Rectal smooth muscle tissue (tissue), 1 donor: ENCODE results near the gene PERCC1.
"Not testable (repeated sequence)": the region's sequence is repeated elsewhere in the genome, so short reads cannot be mapped to it uniquely, and the experiment has no call there.

Experiments
- H3K27ac ChIP-seq: one replicate; pipeline ENCODE4 v1.7.0; 2013; ENCODE audit warnings: low read depth, low read length, inconsistent platforms
- H3K27me3 ChIP-seq: one replicate; pipeline ENCODE4 v1.7.0; 2013; ENCODE audit warnings: low read length; ENCODE audit not compliant: control insufficient read depth, insufficient read depth
- H3K36me3 ChIP-seq: one replicate; pipeline ENCODE4 v1.7.0; 2013; ENCODE audit warnings: low read length; ENCODE audit not compliant: control insufficient read depth, insufficient read depth
- H3K4me1 ChIP-seq: one replicate; pipeline ENCODE4 v1.7.0; 2013; ENCODE audit warnings: low read length; ENCODE audit not compliant: control insufficient read depth, insufficient read depth
- H3K4me3 ChIP-seq: one replicate; pipeline ENCODE4 v1.7.0; 2013; ENCODE audit warnings: low read length
- H3K9ac ChIP-seq: one replicate; pipeline ENCODE4 v1.7.0; 2013; ENCODE audit warnings: low read length

PERCC1 gene

GRCh38 chr16:1460602-1461138 is 29.8 kb downstream of the PERCC1 start:
- H3K4me1 ChIP-seq = peaks cover 7% of the 10 kb centered on the region
- peak overlapping the region; percentile 84 for H3K27ac ChIP-seq
- H3K36me3 ChIP-seq = peaks cover 16% of the 10 kb centered on the region
- no peaks in the 10 kb centered on the region for H3K27me3 ChIP-seq
- H3K4me3 ChIP-seq = no peak overlapping the region
- H3K9ac ChIP-seq = no peak overlapping the region

DNA sequence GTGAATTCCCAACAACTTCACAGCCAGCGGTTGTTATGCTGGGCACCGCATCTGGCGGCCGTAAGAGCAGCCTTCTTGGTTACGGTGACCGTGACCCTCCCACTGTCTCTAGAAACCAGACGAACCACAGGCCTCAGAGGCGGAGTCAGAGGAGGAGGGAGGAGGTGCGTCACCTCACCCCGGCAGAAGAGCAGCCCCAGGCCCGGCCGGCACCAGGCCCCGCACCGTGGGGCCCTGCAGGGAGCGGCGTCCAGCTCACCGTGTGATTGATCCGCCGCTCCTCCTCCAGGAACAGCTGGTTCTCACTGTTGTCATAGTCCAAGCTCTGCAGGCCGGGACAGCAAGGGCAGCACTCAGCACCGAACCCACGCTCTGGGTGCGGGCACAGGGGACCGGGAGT is 30.3 kb downstream of the PERCC1 start:
- Histone ChIP-seq H3K27ac (peak overlapping the region; percentile 84), H3K9ac (no peak overlapping the region), H3K4me1 (peaks cover 7% of the 10 kb centered on the region), H3K27me3 (no peaks in the 10 kb centered on the region), H3K36me3 (peaks cover 13% of the 10 kb centered on the region), H3K4me3 (peak overlapping the region; percentile 9)

DNA sequence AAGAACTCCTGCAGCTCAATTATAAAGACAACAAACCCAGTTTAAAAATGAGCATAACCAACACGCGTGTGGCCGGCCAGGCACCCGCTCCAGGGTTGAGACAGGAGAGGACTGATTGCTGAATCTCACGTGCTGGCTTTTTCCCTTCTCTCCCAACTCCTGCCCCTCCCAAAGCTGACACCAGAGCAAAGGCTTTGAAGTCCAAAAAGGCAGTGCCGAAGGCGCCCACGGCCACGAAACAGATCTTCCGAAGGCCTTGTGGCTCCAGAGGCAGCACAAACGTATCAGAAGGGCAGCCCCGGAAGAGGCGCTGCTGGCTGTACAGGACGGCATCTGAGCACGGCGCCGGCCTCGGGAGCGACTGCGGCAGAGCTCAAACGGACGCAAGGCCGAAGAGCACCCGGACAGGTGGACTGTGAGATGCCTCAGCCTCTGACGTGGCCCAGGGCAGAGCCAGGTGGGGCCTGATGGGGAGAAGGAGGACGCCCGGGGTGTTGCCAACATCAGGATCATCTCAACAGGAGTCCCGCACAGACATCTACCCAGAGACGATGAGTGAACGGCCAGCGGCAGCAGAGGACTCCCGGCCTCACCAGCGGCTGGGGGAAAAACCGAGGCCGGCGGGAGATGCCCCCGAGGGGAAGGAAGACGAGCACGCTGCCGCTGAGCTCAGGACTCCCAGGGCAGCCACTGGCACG is 33.5 kb downstream of the PERCC1 start:
- H3K4me3 ChIP-seq = no peak overlapping the region
- peaks cover 7% of the 10 kb centered on the region for H3K4me1 ChIP-seq
- peaks cover 8% of the 10 kb centered on the region for H3K36me3 ChIP-seq
- no peak overlapping the region for H3K27ac ChIP-seq
- H3K27me3 ChIP-seq = no peaks in the 10 kb centered on the region
- no peak overlapping the region for H3K9ac ChIP-seq

- H3K27ac ChIP-seq = no peak overlapping the region
- peaks cover 8% of the 10 kb centered on the region for H3K36me3 ChIP-seq
- H3K4me1 ChIP-seq = peaks cover 7% of the 10 kb centered on the region
- no peak overlapping the region for H3K4me3 ChIP-seq
- H3K9ac ChIP-seq = no peak overlapping the region
- H3K27me3 ChIP-seq = no peaks in the 10 kb centered on the region
Observed at GRCh38 chr16:1464894-1465566, 34.2 kb downstream of the PERCC1 start.

DNA sequence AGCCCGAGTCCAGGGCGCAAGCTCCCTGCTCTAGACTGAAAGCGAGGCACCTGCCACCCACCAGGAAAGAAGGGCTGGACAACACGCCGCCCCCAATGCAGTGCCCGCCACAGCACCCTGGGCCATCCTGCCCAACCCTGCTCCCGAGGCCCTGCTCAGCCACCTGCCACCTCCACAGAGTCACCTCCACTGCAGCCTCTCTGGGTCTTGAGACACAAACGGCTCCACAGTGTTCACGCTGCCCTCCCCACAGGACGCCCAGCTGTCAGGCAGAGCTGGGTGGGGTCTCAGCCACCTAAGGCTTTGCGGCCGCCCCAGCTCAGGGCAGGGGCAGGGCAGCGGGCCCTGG is 34.7 kb downstream of the PERCC1 start:
- H3K4me3 ChIP-seq = no peak overlapping the region
- peaks cover 6% of the 10 kb centered on the region for H3K36me3 ChIP-seq
- H3K9ac ChIP-seq = no peak overlapping the region
- H3K27ac ChIP-seq = no peak overlapping the region
- H3K4me1 ChIP-seq = peaks cover 4% of the 10 kb centered on the region
- H3K27me3 ChIP-seq = no peaks in the 10 kb centered on the region

DNA sequence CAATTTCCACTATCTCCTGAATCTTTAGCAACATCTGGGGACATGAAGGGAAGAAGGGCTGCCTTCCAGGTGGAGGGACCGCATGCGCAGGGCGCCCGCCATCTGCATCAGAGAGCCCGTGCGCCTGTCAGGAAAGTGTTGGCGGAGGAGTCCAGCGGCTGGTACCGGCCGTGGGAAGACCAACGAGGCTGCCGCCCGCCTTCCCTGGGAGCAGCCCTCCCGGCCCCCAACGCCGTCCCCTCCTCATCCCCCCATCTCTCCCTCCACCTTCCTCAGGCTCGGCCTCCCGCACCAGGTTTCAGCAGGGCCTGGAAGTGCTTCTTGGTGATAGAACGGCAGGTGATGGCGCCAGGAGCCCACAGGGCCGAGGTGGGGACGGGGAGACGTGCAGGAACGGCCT is 35.2 kb downstream of the PERCC1 start:
- Histone ChIP-seq H3K27me3 (no peaks in the 10 kb centered on the region), H3K27ac (no peak overlapping the region), H3K4me3 (no peak overlapping the region), H3K4me1 (peaks cover 3% of the 10 kb centered on the region), H3K9ac (no peak overlapping the region), H3K36me3 (peaks cover 4% of the 10 kb centered on the region)

GRCh38 chr16:1466968-1467521 is 36.2 kb downstream of the PERCC1 start:
- no peaks in the 10 kb centered on the region for H3K4me1 ChIP-seq
- H3K4me3 ChIP-seq = no peak overlapping the region
- no peak overlapping the region for H3K9ac ChIP-seq
- H3K27ac ChIP-seq = no peak overlapping the region
- no peaks in the 10 kb centered on the region for H3K36me3 ChIP-seq
- no peaks in the 10 kb centered on the region for H3K27me3 ChIP-seq

DNA sequence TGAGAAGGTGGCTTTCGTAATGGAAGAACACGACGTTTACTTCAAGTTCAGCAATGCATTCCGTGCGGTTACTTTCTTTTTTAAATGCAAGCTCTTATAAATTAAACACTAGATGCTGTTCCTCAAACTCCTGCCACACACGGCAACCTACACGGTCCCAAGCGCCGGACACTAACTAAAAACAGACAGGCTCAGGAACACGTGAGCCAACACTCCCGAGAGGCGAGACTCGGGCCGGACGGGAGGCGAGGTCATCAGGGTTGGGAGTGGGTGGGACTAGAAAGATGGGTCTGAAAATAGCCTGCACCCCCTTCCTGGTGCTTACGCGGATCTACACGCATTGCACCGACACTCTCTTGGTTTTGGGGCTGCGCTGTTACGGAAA is 37.5 kb downstream of the PERCC1 start:
- H3K9ac ChIP-seq = no peak overlapping the region
- no peaks in the 10 kb centered on the region for H3K36me3 ChIP-seq
- no peaks in the 10 kb centered on the region for H3K4me1 ChIP-seq
- H3K27me3 ChIP-seq = no peaks in the 10 kb centered on the region
- H3K27ac ChIP-seq = no peak overlapping the region
- H3K4me3 ChIP-seq = no peak overlapping the region

- not testable (repeated sequence) for H3K9ac ChIP-seq, H3K4me1 ChIP-seq, H3K4me3 ChIP-seq, H3K27me3 ChIP-seq, H3K36me3 ChIP-seq, H3K27ac ChIP-seq
Observed at GRCh38 chr16:1469141-1469540, 38.3 kb downstream of the PERCC1 start.

GRCh38 chr16:1469693-1470201 is 38.9 kb downstream of the PERCC1 start:
- H3K27ac ChIP-seq = no peak overlapping the region
- no peak overlapping the region for H3K9ac ChIP-seq
- no peaks in the 10 kb centered on the region for H3K27me3 ChIP-seq
- no peak overlapping the region for H3K4me3 ChIP-seq
- H3K4me1 ChIP-seq = peaks cover 4% of the 10 kb centered on the region
- no peaks in the 10 kb centered on the region for H3K36me3 ChIP-seq

GRCh38 chr16:1470481-1471251 is 39.8 kb downstream of the PERCC1 start:
- Histone ChIP-seq H3K9ac (no peak overlapping the region), H3K4me3 (no peak overlapping the region), H3K4me1 (peaks cover 6% of the 10 kb centered on the region), H3K27me3 (no peaks in the 10 kb centered on the region), H3K36me3 (no peaks in the 10 kb centered on the region), H3K27ac (no peak overlapping the region)

GRCh38 chr16:1471569-1472194 is 40.8 kb downstream of the PERCC1 start:
- Histone ChIP-seq H3K27ac (no peak overlapping the region), H3K36me3 (no peaks in the 10 kb centered on the region), H3K27me3 (no peaks in the 10 kb centered on the region), H3K4me3 (no peak overlapping the region), H3K9ac (no peak overlapping the region), H3K4me1 (peaks cover 8% of the 10 kb centered on the region)
